GM18502 (cell line): ENCODE data around the gene ADAMTSL1.
A peak's percentile ranks its signal among the peaks of the same experiment; 100 is the strongest.

ENCODE experiments used
- ATAC-seq: cut with Tn5 transposase; IDR thresholded peaks from one replicate; pipeline ENCODE4 v1.9.1; 2021; ENCODE audit warnings: mild to moderate bottlenecking; ENCODE audit not compliant: unreplicated experiment, poor library complexity

ADAMTSL1 gene

GRCh38 chr9:18756712-18757125 lies 282.8 kb downstream of the ADAMTSL1 start:
- peak; percentile 72 for ATAC-seq

DNA sequence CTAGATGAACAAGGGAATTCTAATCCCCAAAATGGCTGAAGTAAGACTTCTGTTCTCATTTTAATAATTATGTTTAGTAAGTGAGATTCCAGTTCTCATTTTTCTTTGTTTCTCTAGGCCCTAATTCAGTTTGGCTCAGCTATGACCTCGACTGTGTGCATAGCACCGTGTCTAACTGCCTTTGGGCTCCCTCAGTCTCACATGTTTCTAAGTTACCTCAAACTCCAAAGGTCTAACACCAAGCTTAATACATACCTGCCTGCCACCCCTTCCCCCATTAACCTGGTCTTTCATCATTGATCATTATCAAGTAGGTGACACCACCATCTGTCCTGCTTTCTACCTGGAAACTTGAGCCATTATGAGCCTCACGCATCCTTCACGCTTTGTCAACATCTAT lies 285.9 kb downstream of the ADAMTSL1 start:
- ATAC-seq, result no peak

DNA sequence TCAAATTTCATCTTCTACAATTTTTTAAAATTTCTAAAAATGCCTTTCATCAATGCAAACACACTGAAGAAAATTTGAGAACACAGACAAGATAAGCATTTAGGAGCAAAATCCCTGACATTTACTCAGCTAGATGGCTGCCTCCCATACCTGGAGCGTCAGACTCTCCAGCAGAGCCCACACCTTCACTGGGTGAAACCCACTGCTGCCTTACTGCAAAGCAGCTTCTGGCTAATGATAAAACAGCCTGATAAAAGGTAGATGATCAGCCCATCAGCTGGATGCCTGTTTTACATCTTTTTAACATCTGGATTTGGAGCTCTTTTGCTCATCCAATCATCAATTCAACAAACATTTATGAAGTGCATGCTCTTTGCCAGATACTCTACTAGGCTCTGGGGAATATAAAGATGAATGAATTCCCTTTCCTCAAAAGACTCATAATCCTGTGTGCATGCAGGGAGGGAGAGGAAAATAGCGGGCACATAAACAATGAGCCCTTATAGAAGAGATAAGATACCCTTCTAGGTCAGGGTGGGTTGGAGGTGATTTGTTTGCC lies 287.9 kb downstream of the ADAMTSL1 start:
- no peak for ATAC-seq

- no peak for ATAC-seq
Measured at GRCh38 chr9:18766989-18767550, 293.1 kb downstream of the ADAMTSL1 start.

DNA sequence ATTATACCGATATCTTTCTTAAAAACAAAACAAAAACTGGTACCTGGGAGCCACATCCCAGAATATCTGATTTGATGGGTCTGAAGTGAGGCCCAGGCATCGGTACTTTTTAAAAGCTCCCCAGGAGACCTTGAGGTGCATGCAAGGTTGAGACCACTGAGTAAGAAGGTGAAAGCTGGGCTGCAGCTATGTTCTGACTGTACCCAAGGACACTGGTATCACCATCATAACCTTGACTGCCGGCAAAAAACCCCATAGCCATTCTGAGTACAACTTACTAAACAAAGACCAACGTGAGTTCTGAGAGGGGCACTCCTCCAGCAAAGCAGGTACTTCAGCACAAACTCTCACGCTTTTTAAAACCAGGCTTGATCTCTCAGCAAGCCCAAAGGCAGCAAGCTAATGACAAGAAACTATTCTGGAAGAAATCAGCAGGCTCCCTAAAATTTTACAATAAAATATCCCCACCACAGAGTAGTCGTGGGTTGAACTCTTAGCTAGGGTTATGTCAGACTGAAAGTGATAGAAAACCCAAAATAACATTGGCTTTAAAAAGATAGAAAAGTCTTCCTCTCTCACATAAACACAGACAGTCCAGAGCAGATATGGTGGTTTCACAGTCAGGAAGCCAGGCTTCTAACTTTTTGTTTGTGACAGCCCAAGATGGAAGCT lies 295.1 kb downstream of the ADAMTSL1 start:
- peak; percentile 94 for ATAC-seq

DNA sequence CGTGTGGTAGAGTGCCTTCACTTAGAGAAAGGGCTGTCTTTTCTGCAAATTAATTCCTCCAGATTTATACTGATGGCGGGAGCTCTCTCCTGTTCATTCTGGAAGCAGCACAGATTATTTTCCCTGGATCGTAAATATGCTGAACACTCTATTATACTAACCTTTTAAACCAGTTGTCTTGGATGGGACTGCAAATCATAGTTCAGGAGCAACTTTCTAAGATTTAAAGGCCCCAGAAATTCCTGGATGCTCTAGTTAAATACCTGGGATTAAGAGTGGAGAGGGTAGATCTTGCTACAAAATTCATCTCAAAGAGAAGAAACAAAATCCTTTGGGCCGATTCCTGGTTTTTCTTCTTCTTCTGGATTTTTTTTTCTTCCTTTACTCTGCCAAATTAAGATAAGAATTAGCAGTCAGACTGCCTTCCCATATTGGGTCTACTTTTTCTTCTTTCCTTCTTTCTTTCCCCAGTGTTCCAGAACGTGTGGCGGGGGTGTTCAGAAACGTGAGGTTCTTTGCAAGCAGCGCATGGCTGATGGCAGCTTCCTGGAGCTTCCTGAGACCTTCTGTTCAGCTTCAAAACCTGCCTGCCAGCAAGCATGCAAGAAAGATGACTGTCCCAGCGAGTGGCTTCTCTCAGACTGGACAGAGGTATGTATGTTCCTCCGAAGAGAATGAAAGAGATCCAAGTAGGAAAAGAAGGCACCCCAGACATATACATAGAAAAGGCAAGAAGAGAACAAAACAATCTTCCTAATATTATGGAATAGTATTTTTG lies 296.4 kb downstream of the ADAMTSL1 start:
- no peak for ATAC-seq

GRCh38 chr9:18771011-18771410 lies 297.1 kb downstream of the ADAMTSL1 start:
- ATAC-seq, result no peak

DNA sequence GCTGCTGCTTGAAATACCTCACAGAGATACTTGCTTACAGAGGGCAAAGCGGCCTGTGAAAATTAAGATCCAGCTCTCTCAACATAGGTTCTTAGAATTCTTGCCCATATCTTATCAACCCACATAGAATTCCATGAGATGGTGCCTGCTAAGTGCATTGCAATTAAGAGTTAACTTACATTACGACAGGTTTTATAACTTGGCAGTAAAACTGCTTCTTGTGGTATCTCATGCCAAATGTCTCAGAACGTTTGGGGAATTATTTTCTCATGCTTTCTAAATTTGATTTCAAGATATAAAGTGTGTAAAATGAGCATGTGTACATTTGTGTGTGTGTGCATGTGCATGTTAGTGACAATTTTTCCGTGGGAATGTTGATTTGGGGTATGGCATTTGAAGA lies 297.8 kb downstream of the ADAMTSL1 start:
- no peak for ATAC-seq

GRCh38 chr9:18775241-18775640 lies 301.3 kb downstream of the ADAMTSL1 start:
- no peak for ATAC-seq

GRCh38 chr9:18775930-18776329 lies 302.0 kb downstream of the ADAMTSL1 start:
- no peak for ATAC-seq

GRCh38 chr9:18776836-18777820 lies 303.2 kb downstream of the ADAMTSL1 start:
- no peak for ATAC-seq

- ATAC-seq, result no peak
Measured at GRCh38 chr9:18778147-18778546, 304.2 kb downstream of the ADAMTSL1 start.

DNA sequence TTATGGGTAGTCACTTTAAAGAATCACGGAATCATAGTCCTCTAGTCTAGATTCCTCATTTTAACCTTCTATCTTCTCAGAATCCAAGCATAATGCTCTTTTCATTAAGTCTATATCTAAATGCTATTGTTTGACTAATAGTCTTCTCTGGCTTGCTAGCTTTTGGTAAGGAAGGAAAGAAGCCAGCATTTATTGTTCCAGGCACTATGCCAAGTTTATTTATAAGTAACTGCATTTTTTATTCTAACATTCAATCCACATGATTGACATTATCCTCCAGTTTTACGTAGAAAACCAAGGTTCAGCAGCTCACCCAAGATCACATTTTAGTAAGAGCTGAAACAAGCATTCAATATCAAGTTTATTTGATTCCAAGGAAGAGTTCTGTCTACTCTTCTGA lies 304.9 kb downstream of the ADAMTSL1 start:
- ATAC-seq, result no peak

- ATAC-seq, result no peak
Measured at GRCh38 chr9:18783909-18784308, 310.0 kb downstream of the ADAMTSL1 start.

- ATAC-seq, result no peak
Measured at GRCh38 chr9:18785604-18786003, 311.7 kb downstream of the ADAMTSL1 start.

- no peak for ATAC-seq
Measured at GRCh38 chr9:18786196-18786595, 312.2 kb downstream of the ADAMTSL1 start.

- ATAC-seq, result no peak
Measured at GRCh38 chr9:18786911-18787650, 313.1 kb downstream of the ADAMTSL1 start.

- ATAC-seq, result no peak
Measured at GRCh38 chr9:18788256-18788655, 314.3 kb downstream of the ADAMTSL1 start.

- no peak for ATAC-seq
Measured at GRCh38 chr9:18791074-18791473, 317.1 kb downstream of the ADAMTSL1 start.
